Kidney epithelial cell (primary cell): ENCODE data around the gene ZNF469. TPM values are rescaled to one million over a fixed set of nuclear protein-coding genes. Genes with fewer than 3 reads are reported as not detected.

Experiments
- DNase-seq: peaks from one replicate; pipeline ENCODE4 v3.0.0-alpha.2; 2010; ENCODE audit warnings: low read depth
- H3K27me3 ChIP-seq: 2 replicates; pipeline ENCODE4 v1.6.0; 2011; ENCODE audit warnings: low read length; ENCODE audit not compliant: control insufficient read depth, insufficient read depth
- H3K36me3 ChIP-seq: 2 replicates; pipeline ENCODE4 v1.5.1; 2011; ENCODE audit warnings: low read length; ENCODE audit not compliant: control insufficient read depth, insufficient read depth
- H3K4me3 ChIP-seq: 2 replicates; pipeline ENCODE4 v1.5.1; 2011; ENCODE audit warnings: low read depth, mild to moderate bottlenecking, control low read depth, low read length
- total RNA-seq: library from RNA; depleted of rRNA; stranded (reverse); fragments of >200 nt; gene quantifications from 2 replicates; pipeline ENCODE4 v1.2.3, GENCODE V29; 2015
- TF ChIP-seq, protein P1 (sequence below): IDR thresholded peaks from 2 replicates; pipeline ENCODE4 v1.5.1; 2011; ENCODE audit warnings: mild to moderate bottlenecking, moderate library complexity, low read length, control low read depth, inconsistent platforms; ENCODE audit not compliant: insufficient read depth, poor library complexity, severe bottlenecking

The ZNF469 gene
- total RNA-seq, 1 donor from 2014 or later: 8.3 TPM

GRCh38 chr16:88393034-88393433 is 10.3 kb downstream of the ZNF469 start:
- Histone ChIP-seq H3K27me3 (peaks cover 10% of the 10 kb centered on the region), H3K4me3 (no peak overlapping the region), H3K36me3 (no peaks in the 10 kb centered on the region)
- TF ChIP-seq, protein P1, sequence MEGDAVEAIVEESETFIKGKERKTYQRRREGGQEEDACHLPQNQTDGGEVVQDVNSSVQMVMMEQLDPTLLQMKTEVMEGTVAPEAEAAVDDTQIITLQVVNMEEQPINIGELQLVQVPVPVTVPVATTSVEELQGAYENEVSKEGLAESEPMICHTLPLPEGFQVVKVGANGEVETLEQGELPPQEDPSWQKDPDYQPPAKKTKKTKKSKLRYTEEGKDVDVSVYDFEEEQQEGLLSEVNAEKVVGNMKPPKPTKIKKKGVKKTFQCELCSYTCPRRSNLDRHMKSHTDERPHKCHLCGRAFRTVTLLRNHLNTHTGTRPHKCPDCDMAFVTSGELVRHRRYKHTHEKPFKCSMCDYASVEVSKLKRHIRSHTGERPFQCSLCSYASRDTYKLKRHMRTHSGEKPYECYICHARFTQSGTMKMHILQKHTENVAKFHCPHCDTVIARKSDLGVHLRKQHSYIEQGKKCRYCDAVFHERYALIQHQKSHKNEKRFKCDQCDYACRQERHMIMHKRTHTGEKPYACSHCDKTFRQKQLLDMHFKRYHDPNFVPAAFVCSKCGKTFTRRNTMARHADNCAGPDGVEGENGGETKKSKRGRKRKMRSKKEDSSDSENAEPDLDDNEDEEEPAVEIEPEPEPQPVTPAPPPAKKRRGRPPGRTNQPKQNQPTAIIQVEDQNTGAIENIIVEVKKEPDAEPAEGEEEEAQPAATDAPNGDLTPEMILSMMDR: no peak
- DNase-seq: no peak

- Histone ChIP-seq H3K27me3 (peaks cover 10% of the 10 kb centered on the region), H3K36me3 (no peaks in the 10 kb centered on the region), H3K4me3 (no peak overlapping the region)
- no peak for DNase-seq
- TF ChIP-seq, protein P1: no peak
These were observed 10.8 kb downstream of the ZNF469 start for GRCh38 chr16:88393571-88393970.

DNA sequence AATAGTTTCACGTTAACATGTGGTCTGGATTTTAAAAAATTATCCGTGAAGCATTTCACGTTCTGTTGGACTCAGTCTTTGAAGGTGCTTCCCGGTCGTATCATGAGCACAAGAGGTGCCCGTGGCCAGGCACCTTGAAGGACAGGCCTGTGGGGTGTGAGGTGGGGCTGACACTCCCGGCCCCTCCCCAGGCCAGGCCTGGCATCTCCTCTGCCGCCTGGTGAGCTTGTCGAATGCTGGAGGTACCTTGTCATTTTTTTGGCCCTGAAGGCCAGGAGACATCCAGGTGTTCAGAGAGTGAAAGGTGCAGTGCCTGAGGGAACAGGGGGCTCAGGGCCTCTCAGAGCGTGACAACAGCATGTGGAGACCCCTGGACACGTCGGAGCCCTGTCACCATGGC is 11.7 kb downstream of the ZNF469 start:
- Histone ChIP-seq H3K4me3 (no peak overlapping the region), H3K36me3 (no peaks in the 10 kb centered on the region), H3K27me3 (peaks cover 10% of the 10 kb centered on the region)
- TF ChIP-seq, protein P1: no peak
- no peak for DNase-seq

- TF ChIP-seq, protein P1: no peak
- H3K36me3 ChIP-seq: no peaks in the 10 kb centered on the region
- DNase-seq: no peak
- H3K4me3 ChIP-seq: no peak overlapping the region
- peaks cover 10% of the 10 kb centered on the region for H3K27me3 ChIP-seq
These were observed 13.2 kb downstream of the ZNF469 start for GRCh38 chr16:88395669-88396584.

DNA sequence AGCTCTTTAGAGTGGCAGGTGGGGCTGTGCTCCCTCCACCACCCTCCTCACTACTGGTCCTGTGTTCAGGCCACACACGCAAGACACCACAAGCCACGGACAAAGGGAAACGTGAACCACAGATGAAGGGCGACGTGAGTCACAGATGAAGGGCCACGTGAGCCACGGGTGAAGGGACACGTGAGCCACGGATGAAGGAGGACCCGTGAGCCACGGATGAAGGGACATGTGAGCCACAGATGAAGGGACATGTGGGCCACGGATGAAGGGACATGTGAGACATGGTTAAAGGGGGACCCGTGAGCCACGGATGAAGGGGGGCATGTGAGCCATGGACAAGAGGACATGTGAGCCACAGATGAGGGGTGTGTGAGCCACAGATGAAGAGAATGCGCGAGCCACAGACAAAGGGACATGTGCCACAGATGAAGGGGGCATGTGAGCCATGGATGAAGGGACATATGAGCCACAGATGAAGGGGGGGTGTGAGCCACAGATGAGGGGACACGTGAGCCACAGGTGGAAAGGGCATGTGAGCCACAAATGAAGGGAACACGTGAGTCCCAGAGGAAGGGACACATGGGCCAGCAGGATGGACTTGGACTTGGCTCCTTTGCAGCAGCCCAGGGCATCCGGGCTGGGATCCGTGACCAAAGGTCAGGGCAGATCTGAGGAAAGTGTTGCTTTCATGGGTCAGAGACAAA is 15.6 kb downstream of the ZNF469 start:
- H3K4me3 ChIP-seq: no peak overlapping the region
- TF ChIP-seq, protein P1: no peak
- no peaks in the 10 kb centered on the region for H3K27me3 ChIP-seq
- H3K36me3 ChIP-seq: no peaks in the 10 kb centered on the region
- no peak for DNase-seq
